Neural cell (in vitro differentiated cells): ENCODE measurements around the gene ZNF140.

Source experiments
- EP300 ChIP-seq: fragments of 450-650 bp; conservative IDR thresholded peaks from 2 replicates; pipeline ENCODE4 v1.6.1; 2014; ENCODE audit warnings: antibody characterized with exemption, mild to moderate bottlenecking, moderate library complexity; ENCODE audit not compliant: poor library complexity, severe bottlenecking
- EZH2 ChIP-seq: fragments of 200-600, 300-800 bp; shearing (Covaris generic), sonication (generic); IDR thresholded peaks from 2 replicates; pipeline ENCODE4 v1.6.1; 2014; ENCODE audit warnings: antibody characterized with exemption, low read length, borderline replicate concordance, mild to moderate bottlenecking; ENCODE audit not compliant: insufficient read depth, poor library complexity, severe bottlenecking
- MXI1 ChIP-seq: fragments of 450-650 bp; conservative IDR thresholded peaks from 2 replicates; pipeline ENCODE4 v1.6.1; 2014; ENCODE audit warnings: antibody characterized with exemption, mild to moderate bottlenecking; ENCODE audit not compliant: poor library complexity, severe bottlenecking
- POLR2AphosphoS5 ChIP-seq: IDR thresholded peaks from 2 replicates; pipeline ENCODE4 v1.6.1; 2012
- RAD21 ChIP-seq: fragments of 450-650 bp; conservative IDR thresholded peaks from 2 replicates; pipeline ENCODE4 v1.6.1; 2014; ENCODE audit warnings: antibody characterized with exemption, mild to moderate bottlenecking, moderate library complexity
- TAF1 ChIP-seq: IDR thresholded peaks from 2 replicates; pipeline ENCODE4 v1.6.1; 2012; ENCODE audit warnings: low read depth
- TF ChIP-seq, protein P1 (sequence below): fragments of 450-650 bp; IDR thresholded peaks from 2 replicates; pipeline ENCODE4 v1.5.1; 2014; ENCODE audit warnings: antibody characterized with exemption, mild to moderate bottlenecking, moderate library complexity; ENCODE audit not compliant: poor library complexity, severe bottlenecking

DNA sequence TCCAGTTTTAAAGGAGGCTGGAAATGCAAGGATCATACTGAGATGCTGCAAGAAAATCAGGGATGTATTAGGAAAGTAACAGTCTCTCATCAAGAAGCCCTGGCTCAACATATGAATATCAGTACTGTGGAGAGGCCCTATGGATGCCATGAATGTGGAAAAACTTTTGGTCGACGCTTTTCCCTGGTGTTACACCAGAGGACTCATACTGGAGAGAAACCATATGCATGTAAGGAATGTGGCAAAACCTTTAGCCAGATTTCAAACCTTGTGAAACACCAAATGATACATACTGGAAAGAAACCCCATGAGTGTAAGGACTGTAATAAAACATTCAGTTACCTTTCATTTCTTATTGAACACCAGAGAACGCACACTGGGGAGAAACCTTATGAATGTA lies 24.9 kb downstream of the ZNF140 start:
- no peak for TF ChIP-seq TAF1
- TF ChIP-seq, protein P1, sequence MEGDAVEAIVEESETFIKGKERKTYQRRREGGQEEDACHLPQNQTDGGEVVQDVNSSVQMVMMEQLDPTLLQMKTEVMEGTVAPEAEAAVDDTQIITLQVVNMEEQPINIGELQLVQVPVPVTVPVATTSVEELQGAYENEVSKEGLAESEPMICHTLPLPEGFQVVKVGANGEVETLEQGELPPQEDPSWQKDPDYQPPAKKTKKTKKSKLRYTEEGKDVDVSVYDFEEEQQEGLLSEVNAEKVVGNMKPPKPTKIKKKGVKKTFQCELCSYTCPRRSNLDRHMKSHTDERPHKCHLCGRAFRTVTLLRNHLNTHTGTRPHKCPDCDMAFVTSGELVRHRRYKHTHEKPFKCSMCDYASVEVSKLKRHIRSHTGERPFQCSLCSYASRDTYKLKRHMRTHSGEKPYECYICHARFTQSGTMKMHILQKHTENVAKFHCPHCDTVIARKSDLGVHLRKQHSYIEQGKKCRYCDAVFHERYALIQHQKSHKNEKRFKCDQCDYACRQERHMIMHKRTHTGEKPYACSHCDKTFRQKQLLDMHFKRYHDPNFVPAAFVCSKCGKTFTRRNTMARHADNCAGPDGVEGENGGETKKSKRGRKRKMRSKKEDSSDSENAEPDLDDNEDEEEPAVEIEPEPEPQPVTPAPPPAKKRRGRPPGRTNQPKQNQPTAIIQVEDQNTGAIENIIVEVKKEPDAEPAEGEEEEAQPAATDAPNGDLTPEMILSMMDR: no peak
- TF ChIP-seq RAD21: no peak
- TF ChIP-seq EZH2: no peak
- no peak for TF ChIP-seq POLR2AphosphoS5
- TF ChIP-seq EP300: no peak
- no peak for TF ChIP-seq MXI1
